ENCODE measurements around the gene RBFOX2.

RBFOX2 gene

GRCh38 chr22:35970616-35971455 is 57.8 kb downstream of the RBFOX2 start:
- H3K4me2 ChIP-seq (ENCODE audit: low read length): no peak overlapping the region
- H2AK5ac ChIP-seq (ENCODE audit: low read length): no peak overlapping the region
- H3K79me2 ChIP-seq (ENCODE audit: control insufficient read depth, insufficient read depth, low read length): peaks cover 22% of the 10 kb centered on the region
- H3K79me1 ChIP-seq (ENCODE audit: low read length): peaks cover 15% of the 10 kb centered on the region
- DNase-seq: no peak
- H3K36me3 ChIP-seq (ENCODE audit: control insufficient read depth, insufficient read depth, low read length): no peaks in the 10 kb centered on the region
- no peak overlapping the region for H4K5ac ChIP-seq (ENCODE audit: low read length)
- H3K27me3 ChIP-seq (ENCODE audit: insufficient read depth, low read length, poor library complexity): no peaks in the 10 kb centered on the region
- H2BK5ac ChIP-seq (ENCODE audit: low read length): no peak overlapping the region
- no peak overlapping the region for H3K27ac ChIP-seq (ENCODE audit: low read depth, low read length)
- no peak overlapping the region for H3K9ac ChIP-seq (ENCODE audit: low read length)
- H2BK120ac ChIP-seq (ENCODE audit: low read depth, low read length): no peak overlapping the region
- H3K4me3 ChIP-seq (ENCODE audit: low read length): no peak overlapping the region
- no peak overlapping the region for H2BK15ac ChIP-seq (replicated peaks; ENCODE audit: low read depth)
- H3K23ac ChIP-seq (ENCODE audit: low read length): no peak overlapping the region
- H3K4ac ChIP-seq (ENCODE audit: low read depth, low read length): no peak overlapping the region
- H3K18ac ChIP-seq (ENCODE audit: low read length): no peak overlapping the region
- peaks cover 3% of the 10 kb centered on the region for H3K4me1 ChIP-seq (ENCODE audit: control insufficient read depth, low read depth, low read length)
- no CpG with 5 or more reads among the region's 4 CpGs for WGBS (ENCODE audit: extremely low coverage, insufficient coverage, low lambda C conversion rate)
- H4K8ac ChIP-seq (ENCODE audit: low read depth, low read length): no peak overlapping the region
- no peak overlapping the region for H3K56ac ChIP-seq (ENCODE audit: low read length)

GRCh38 chr22:35967046-35967397 is 61.6 kb downstream of the RBFOX2 start:
- no peak overlapping the region for H3K4me3 ChIP-seq (ENCODE audit: low read length)
- no peak overlapping the region for H3K4ac ChIP-seq (ENCODE audit: low read depth, low read length)
- H3K9ac ChIP-seq (ENCODE audit: low read length): no peak overlapping the region
- H3K23ac ChIP-seq (ENCODE audit: low read length): no peak overlapping the region
- no peak overlapping the region for H3K56ac ChIP-seq (ENCODE audit: low read length)
- H4K5ac ChIP-seq (ENCODE audit: low read length): no peak overlapping the region
- H2BK15ac ChIP-seq (replicated peaks; ENCODE audit: low read depth): no peak overlapping the region
- H2AK5ac ChIP-seq (ENCODE audit: low read length): no peak overlapping the region
- no peak for DNase-seq
- WGBS (ENCODE audit: extremely low coverage, insufficient coverage, low lambda C conversion rate): no CpG with 5 or more reads among the region's 3 CpGs
- H3K27ac ChIP-seq (ENCODE audit: low read depth, low read length): no peak overlapping the region
- no peak overlapping the region for H2BK120ac ChIP-seq (ENCODE audit: low read depth, low read length)
- H3K79me2 ChIP-seq (ENCODE audit: control insufficient read depth, insufficient read depth, low read length): peaks cover 14% of the 10 kb centered on the region
- no peak overlapping the region for H2BK5ac ChIP-seq (ENCODE audit: low read length)
- H3K18ac ChIP-seq (ENCODE audit: low read length): no peak overlapping the region
- H3K27me3 ChIP-seq (ENCODE audit: insufficient read depth, low read length, poor library complexity): no peaks in the 10 kb centered on the region
- no peak overlapping the region for H4K8ac ChIP-seq (ENCODE audit: low read depth, low read length)
- no peaks in the 10 kb centered on the region for H3K36me3 ChIP-seq (ENCODE audit: control insufficient read depth, insufficient read depth, low read length)
- peaks cover 7% of the 10 kb centered on the region for H3K79me1 ChIP-seq (ENCODE audit: low read length)
- no peak overlapping the region for H3K4me2 ChIP-seq (ENCODE audit: low read length)
- no peaks in the 10 kb centered on the region for H3K4me1 ChIP-seq (ENCODE audit: control insufficient read depth, low read depth, low read length)

- H3K36me3 ChIP-seq (ENCODE audit: control insufficient read depth, insufficient read depth, low read length): no peaks in the 10 kb centered on the region
- no peak overlapping the region for H3K9ac ChIP-seq (ENCODE audit: low read length)
- no peak for DNase-seq
- no peak overlapping the region for H4K5ac ChIP-seq (ENCODE audit: low read length)
- no peak overlapping the region for H3K27ac ChIP-seq (ENCODE audit: low read depth, low read length)
- H3K4me3 ChIP-seq (ENCODE audit: low read length): no peak overlapping the region
- no peaks in the 10 kb centered on the region for H3K4me1 ChIP-seq (ENCODE audit: control insufficient read depth, low read depth, low read length)
- no peak overlapping the region for H3K4me2 ChIP-seq (ENCODE audit: low read length)
- no peak overlapping the region for H3K56ac ChIP-seq (ENCODE audit: low read length)
- H2BK5ac ChIP-seq (ENCODE audit: low read length): no peak overlapping the region
- H3K79me2 ChIP-seq (ENCODE audit: control insufficient read depth, insufficient read depth, low read length): peaks cover 12% of the 10 kb centered on the region
- no peak overlapping the region for H3K23ac ChIP-seq (ENCODE audit: low read length)
- WGBS (ENCODE audit: extremely low coverage, insufficient coverage, low lambda C conversion rate): no CpG with 5 or more reads among the region's 6 CpGs
- no peaks in the 10 kb centered on the region for H3K27me3 ChIP-seq (ENCODE audit: insufficient read depth, low read length, poor library complexity)
- H2BK120ac ChIP-seq (ENCODE audit: low read depth, low read length): no peak overlapping the region
- H4K8ac ChIP-seq (ENCODE audit: low read depth, low read length): no peak overlapping the region
- H2BK15ac ChIP-seq (replicated peaks; ENCODE audit: low read depth): no peak overlapping the region
- peaks cover 8% of the 10 kb centered on the region for H3K79me1 ChIP-seq (ENCODE audit: low read length)
- H3K4ac ChIP-seq (ENCODE audit: low read depth, low read length): no peak overlapping the region
- H3K18ac ChIP-seq (ENCODE audit: low read length): peak overlapping the region; percentile 28
- H2AK5ac ChIP-seq (ENCODE audit: low read length): no peak overlapping the region
Observed at GRCh38 chr22:35966314-35967045, 62.1 kb downstream of the RBFOX2 start.

GRCh38 chr22:35963237-35963810 is 65.3 kb downstream of the RBFOX2 start:
- no peak overlapping the region for H3K4ac ChIP-seq (ENCODE audit: low read depth, low read length)
- no peak overlapping the region for H2AK5ac ChIP-seq (ENCODE audit: low read length)
- no peak overlapping the region for H3K9ac ChIP-seq (ENCODE audit: low read length)
- H3K79me2 ChIP-seq (ENCODE audit: control insufficient read depth, insufficient read depth, low read length): peaks cover 19% of the 10 kb centered on the region
- no peaks in the 10 kb centered on the region for H3K36me3 ChIP-seq (ENCODE audit: control insufficient read depth, insufficient read depth, low read length)
- no peak overlapping the region for H3K4me2 ChIP-seq (ENCODE audit: low read length)
- no peak overlapping the region for H3K18ac ChIP-seq (ENCODE audit: low read length)
- DNase-seq: no peak
- H3K4me3 ChIP-seq (ENCODE audit: low read length): no peak overlapping the region
- no peak overlapping the region for H3K23ac ChIP-seq (ENCODE audit: low read length)
- H2BK15ac ChIP-seq (replicated peaks; ENCODE audit: low read depth): no peak overlapping the region
- H3K27me3 ChIP-seq (ENCODE audit: insufficient read depth, low read length, poor library complexity): no peaks in the 10 kb centered on the region
- no peak overlapping the region for H4K5ac ChIP-seq (ENCODE audit: low read length)
- H3K79me1 ChIP-seq (ENCODE audit: low read length): peaks cover 17% of the 10 kb centered on the region
- H3K56ac ChIP-seq (ENCODE audit: low read length): no peak overlapping the region
- no peak overlapping the region for H3K27ac ChIP-seq (ENCODE audit: low read depth, low read length)
- H4K8ac ChIP-seq (ENCODE audit: low read depth, low read length): no peak overlapping the region
- no peak overlapping the region for H2BK120ac ChIP-seq (ENCODE audit: low read depth, low read length)
- no peak overlapping the region for H2BK5ac ChIP-seq (ENCODE audit: low read length)
- WGBS (ENCODE audit: extremely low coverage, insufficient coverage, low lambda C conversion rate): 100% methylated on average over 2 of the region's 8 CpGs
- peaks cover 2% of the 10 kb centered on the region for H3K4me1 ChIP-seq (ENCODE audit: control insufficient read depth, low read depth, low read length)

- WGBS (ENCODE audit: extremely low coverage, insufficient coverage, low lambda C conversion rate): no CpG with 5 or more reads among the region's 5 CpGs
- Histone ChIP-seq H3K56ac (ENCODE audit: low read length) (no peak overlapping the region), H3K79me1 (ENCODE audit: low read length) (peaks cover 19% of the 10 kb centered on the region), H3K4me2 (ENCODE audit: low read length) (no peak overlapping the region), H3K9ac (ENCODE audit: low read length) (no peak overlapping the region), H4K8ac (ENCODE audit: low read depth, low read length) (no peak overlapping the region), H3K36me3 (ENCODE audit: control insufficient read depth, insufficient read depth, low read length) (no peaks in the 10 kb centered on the region), H3K18ac (ENCODE audit: low read length) (peak overlapping the region; percentile 61), H2BK15ac (replicated peaks; ENCODE audit: low read depth) (no peak overlapping the region), H3K27me3 (ENCODE audit: insufficient read depth, low read length, poor library complexity) (no peaks in the 10 kb centered on the region), H2AK5ac (ENCODE audit: low read length) (no peak overlapping the region), H3K23ac (ENCODE audit: low read length) (no peak overlapping the region), H2BK5ac (ENCODE audit: low read length) (no peak overlapping the region), H3K79me2 (ENCODE audit: control insufficient read depth, insufficient read depth, low read length) (peaks cover 22% of the 10 kb centered on the region), H3K4ac (ENCODE audit: low read depth, low read length) (no peak overlapping the region), H3K27ac (ENCODE audit: low read depth, low read length) (peak overlapping the region; percentile 64), H3K4me1 (ENCODE audit: control insufficient read depth, low read depth, low read length) (peaks cover 2% of the 10 kb centered on the region), H2BK120ac (ENCODE audit: low read depth, low read length) (no peak overlapping the region), H3K4me3 (ENCODE audit: low read length) (no peak overlapping the region), H4K5ac (ENCODE audit: low read length) (no peak overlapping the region)
- DNase-seq: peak; percentile 99
Observed at GRCh38 chr22:35961480-35962295, 66.9 kb downstream of the RBFOX2 start.
